Measurements from ENCODE around the gene MAP4K4. TPM values are rescaled to one million over a fixed set of nuclear protein-coding genes. Genes with fewer than 3 reads are reported as not detected.
"Not testable (repeated sequence)": the region's sequence is repeated elsewhere in the genome, so short reads cannot be mapped to it uniquely, and the experiment has no call there.

MAP4K4 gene
- total and polyA plus RNA-seq, 3 experiments from 2014 or later: 13.5 to 36.0 (median 30.8) TPM

DNA sequence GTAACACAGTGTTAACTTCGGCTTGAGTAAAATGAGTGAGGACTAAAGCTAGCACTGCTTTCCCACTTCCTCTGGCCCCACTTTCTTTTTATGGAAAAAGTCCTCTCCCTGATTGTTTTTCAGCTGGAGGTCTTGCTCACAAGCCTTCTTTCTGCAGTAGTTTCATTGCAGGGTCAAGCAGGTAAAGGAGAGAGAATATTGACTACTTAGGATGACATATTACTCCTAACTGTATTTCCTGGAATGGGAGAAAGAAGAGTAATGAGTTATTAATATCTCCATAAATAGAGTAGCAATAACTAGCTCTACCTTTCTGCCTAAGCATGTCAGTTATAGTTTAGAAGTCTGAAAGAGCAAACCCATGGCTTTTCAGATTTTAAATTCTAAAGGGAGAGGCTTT is 45.0 kb downstream of the MAP4K4 start:
- no peak overlapping the region for H3K4me3 ChIP-seq (ENCODE audit: low read length)
- H3K4me1 ChIP-seq (ENCODE audit: insufficient read depth, low read length): peaks cover 79% of the 10 kb centered on the region
- H3K27me3 ChIP-seq (ENCODE audit: insufficient read depth, low read length, poor library complexity, severe bottlenecking): no peaks in the 10 kb centered on the region
- H3K36me3 Mint-ChIP-seq: peaks cover 0 to 4% (median 0%) of the 10 kb centered on the region in 3 donors
- H3K9me3 ChIP-seq (ENCODE audit: low read length): no peaks in the 10 kb centered on the region
- H3K36me3 ChIP-seq (ENCODE audit: insufficient read depth, low read length): no peaks in the 10 kb centered on the region
- peak overlapping the region in 5 of 8 donors; percentile 4 to 83 (median 60) for H3K27ac Mint-ChIP-seq
- no peak overlapping the region for H3K27ac ChIP-seq (ENCODE audit: low read depth, low read length)
- no peaks in the 10 kb centered on the region for H3K27me3 Mint-ChIP-seq
- no peak overlapping the region for H3K4me3 Mint-ChIP-seq
- no peak for DNase-seq
- POLR2A ChIA-PET: no interaction called here
- CTCF ChIA-PET: no interaction called here
- H3K9me3 Mint-ChIP-seq: no peaks in the 10 kb centered on the region
- H3K4me1 Mint-ChIP-seq: peaks cover 77 to 93% (median 90%) of the 10 kb centered on the region in 3 donors

DNA sequence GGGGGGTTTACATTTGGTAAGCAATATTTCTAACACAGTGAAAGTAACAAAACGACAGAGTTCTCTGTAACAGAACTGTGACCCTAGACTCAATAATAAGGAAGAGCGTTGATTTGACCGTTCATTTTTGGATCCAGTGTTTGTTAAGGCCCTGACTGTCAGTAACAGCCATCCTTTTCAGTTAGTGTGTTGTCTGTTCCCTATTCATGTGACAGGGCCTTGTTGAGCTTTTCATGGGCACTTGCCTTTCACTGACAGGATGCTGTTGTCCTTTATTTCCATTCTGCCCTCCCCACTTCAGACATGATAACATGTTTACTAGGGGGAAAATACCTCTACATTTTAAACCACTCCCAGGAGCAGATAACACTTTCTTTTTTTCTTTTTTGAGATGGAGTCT is 45.8 kb downstream of the MAP4K4 start:
- Histone ChIP-seq H3K9me3 (ENCODE audit: low read length) (no peaks in the 10 kb centered on the region), H3K27me3 (ENCODE audit: insufficient read depth, low read length, poor library complexity, severe bottlenecking) (no peaks in the 10 kb centered on the region), H3K36me3 (ENCODE audit: insufficient read depth, low read length) (no peaks in the 10 kb centered on the region), H3K4me3 (ENCODE audit: low read length) (no peak overlapping the region), H3K4me1 (ENCODE audit: insufficient read depth, low read length) (peaks cover 75% of the 10 kb centered on the region), H3K27ac (ENCODE audit: low read depth, low read length) (no peak overlapping the region)
- Mint-ChIP-seq H3K36me3 (peaks cover 0 to 5% (median 0%) of the 10 kb centered on the region in 3 donors), H3K27ac (peak overlapping the region in 7 of 8 donors; percentile 2 to 90 (median 64)), H3K4me3 (peak overlapping the region in 2 of 7 donors; percentile 32 to 44), H3K27me3 (no peaks in the 10 kb centered on the region), H3K4me1 (peaks cover 70 to 90% (median 85%) of the 10 kb centered on the region in 3 donors), H3K9me3 (no peaks in the 10 kb centered on the region)
- ChIA-PET POLR2A (no interaction called here), CTCF (no interaction called here)
- no peak for DNase-seq

DNA sequence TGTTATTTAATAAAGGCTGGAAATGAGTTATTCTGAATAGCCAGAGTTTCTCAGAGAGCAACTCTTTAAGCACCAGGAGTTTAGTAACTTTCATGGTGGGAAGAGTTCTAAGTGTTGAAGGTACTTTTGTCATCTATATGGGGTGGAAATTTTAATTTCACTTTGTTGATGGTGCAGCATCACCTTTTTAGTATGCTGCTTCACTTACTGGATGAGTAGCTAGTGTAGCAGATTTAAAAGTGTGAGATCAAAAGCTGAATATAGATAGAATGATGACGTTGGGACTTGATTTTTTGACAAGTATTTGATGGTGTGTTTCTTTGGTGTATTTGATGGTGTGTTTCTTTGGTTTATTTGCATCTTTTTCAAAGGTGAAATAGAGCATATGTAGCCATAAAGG is 47.3 kb downstream of the MAP4K4 start:
- Histone ChIP-seq H3K36me3 (ENCODE audit: insufficient read depth, low read length) (no peaks in the 10 kb centered on the region), H3K9me3 (ENCODE audit: low read length) (no peaks in the 10 kb centered on the region), H3K27ac (ENCODE audit: low read depth, low read length) (no peak overlapping the region), H3K4me1 (ENCODE audit: insufficient read depth, low read length) (peaks cover 67% of the 10 kb centered on the region), H3K4me3 (ENCODE audit: low read length) (no peak overlapping the region), H3K27me3 (ENCODE audit: insufficient read depth, low read length, poor library complexity, severe bottlenecking) (no peaks in the 10 kb centered on the region)
- no peak for DNase-seq
- no peak overlapping the region for H3K27ac Mint-ChIP-seq
- ChIA-PET CTCF (interaction anchor here (1.6 kb wide), 1 partner anchor 9 kb away, joined by 6 read pairs; no protein-coding TSS in a partner anchor), POLR2A (interaction anchor here (0.6 kb wide), 1 partner anchor 504 kb away, joined by 3 read pairs; no protein-coding TSS in a partner anchor)
- H3K27me3 Mint-ChIP-seq: no peaks in the 10 kb centered on the region
- no peak overlapping the region for H3K4me3 Mint-ChIP-seq
- peaks cover 61 to 77% (median 72%) of the 10 kb centered on the region in 3 donors for H3K4me1 Mint-ChIP-seq
- H3K36me3 Mint-ChIP-seq: peaks cover 0 to 7% (median 0%) of the 10 kb centered on the region in 3 donors
- no peaks in the 10 kb centered on the region for H3K9me3 Mint-ChIP-seq

DNA sequence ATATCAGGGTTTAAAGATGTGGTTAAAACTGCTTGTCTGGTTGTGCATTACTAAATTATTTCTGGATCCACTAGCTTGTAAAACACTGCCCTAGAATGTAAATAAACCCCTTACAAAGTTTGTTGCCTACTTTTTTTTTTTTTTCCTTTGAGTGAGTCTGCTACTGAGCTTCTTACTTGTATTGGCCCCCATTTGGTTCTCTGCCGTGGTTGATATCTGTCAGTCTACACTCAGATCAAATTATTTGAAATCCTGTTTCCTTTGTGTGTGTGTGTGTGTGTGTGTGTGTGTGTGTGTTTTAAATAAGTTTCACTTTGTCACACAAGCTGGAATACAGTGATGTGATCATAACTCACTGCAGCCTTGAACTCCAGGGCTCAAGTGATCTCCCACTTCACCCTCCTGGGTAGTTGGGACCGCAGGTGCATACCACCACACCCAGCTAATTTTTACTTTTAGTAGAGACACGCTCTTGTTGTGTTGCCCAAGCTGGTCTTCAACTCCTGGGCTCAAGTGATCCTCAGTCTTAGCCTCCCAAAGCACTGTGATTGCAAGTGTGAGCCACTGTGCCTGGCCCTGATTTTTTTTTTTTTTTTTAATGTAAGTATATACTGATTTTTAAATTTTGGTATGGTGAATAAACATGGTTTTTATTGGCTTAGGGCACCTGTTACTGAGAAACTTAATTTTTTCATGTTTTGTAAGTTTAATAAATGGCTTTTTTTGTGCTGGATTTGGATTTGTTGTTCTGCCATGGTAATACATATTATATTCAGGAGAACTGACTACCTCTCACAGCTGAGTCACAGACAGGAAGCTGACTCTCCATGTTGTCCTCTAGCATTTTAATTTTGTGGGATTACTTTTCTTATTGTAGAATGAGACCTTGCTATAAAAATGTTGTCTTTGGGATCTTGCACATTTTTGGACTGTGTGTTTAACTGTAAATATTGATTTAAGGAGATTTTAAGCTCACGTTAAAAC is 48.5 kb downstream of the MAP4K4 start:
- no peaks in the 10 kb centered on the region for H3K36me3 ChIP-seq (ENCODE audit: insufficient read depth, low read length)
- H3K27me3 ChIP-seq (ENCODE audit: insufficient read depth, low read length, poor library complexity, severe bottlenecking): no peaks in the 10 kb centered on the region
- Mint-ChIP-seq H3K4me1 (peaks cover 57 to 71% (median 69%) of the 10 kb centered on the region in 3 donors), H3K36me3 (peaks cover 0 to 7% (median 0%) of the 10 kb centered on the region in 3 donors), H3K27me3 (no peaks in the 10 kb centered on the region), H3K9me3 (no peaks in the 10 kb centered on the region), H3K27ac (peak overlapping the region in 4 of 8 donors; percentile 22 to 62 (median 45)), H3K4me3 (peak overlapping the region in 3 of 7 donors; percentile 5 to 28 (median 13))
- H3K4me3 ChIP-seq (ENCODE audit: low read length): no peak overlapping the region
- no peaks in the 10 kb centered on the region for H3K9me3 ChIP-seq (ENCODE audit: low read length)
- ChIA-PET CTCF (interaction anchor here (0.6 to 1.6 kb wide), 3 partner anchors 10 to 528 kb away, joined by 3 to 6 read pairs (median 3); no protein-coding TSS in a partner anchor), POLR2A (interaction anchor here (0.6 to 0.7 kb wide), 4 partner anchors 21 to 421 kb away, joined by 3 to 5 read pairs (median 4); no protein-coding TSS in a partner anchor)
- DNase-seq: no peak
- peaks cover 67% of the 10 kb centered on the region for H3K4me1 ChIP-seq (ENCODE audit: insufficient read depth, low read length)
- no peak overlapping the region for H3K27ac ChIP-seq (ENCODE audit: low read depth, low read length)

DNA sequence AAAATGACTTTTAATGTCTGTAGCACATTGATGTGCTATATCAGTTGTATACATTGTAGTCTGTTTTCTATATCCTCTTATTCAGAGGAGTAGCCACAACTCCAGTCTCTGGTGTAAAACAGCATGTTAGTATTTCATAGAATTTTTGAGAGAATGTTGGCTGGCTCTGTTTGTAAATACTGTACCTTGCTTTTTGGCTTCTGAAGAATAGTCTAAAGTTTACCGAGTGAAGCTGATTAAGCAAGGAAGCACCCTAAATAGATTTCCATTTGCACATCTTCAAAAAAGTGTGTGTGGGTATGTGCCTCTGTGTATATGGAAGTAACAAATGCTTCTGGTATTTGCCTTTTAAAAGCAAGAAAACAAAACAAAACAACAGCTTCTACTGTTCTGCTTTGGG is 50.5 kb downstream of the MAP4K4 start:
- Histone ChIP-seq H3K4me3 (ENCODE audit: low read length) (no peak overlapping the region), H3K4me1 (ENCODE audit: insufficient read depth, low read length) (peaks cover 70% of the 10 kb centered on the region), H3K27me3 (ENCODE audit: insufficient read depth, low read length, poor library complexity, severe bottlenecking) (no peaks in the 10 kb centered on the region), H3K9me3 (ENCODE audit: low read length) (no peaks in the 10 kb centered on the region), H3K36me3 (ENCODE audit: insufficient read depth, low read length) (no peaks in the 10 kb centered on the region), H3K27ac (ENCODE audit: low read depth, low read length) (no peak overlapping the region)
- Mint-ChIP-seq H3K36me3 (peaks cover 0 to 7% (median 0%) of the 10 kb centered on the region in 3 donors), H3K4me3 (no peak overlapping the region), H3K27me3 (no peaks in the 10 kb centered on the region), H3K27ac (no peak overlapping the region), H3K9me3 (no peaks in the 10 kb centered on the region), H3K4me1 (peaks cover 61 to 74% (median 71%) of the 10 kb centered on the region in 3 donors)
- CTCF ChIA-PET: interaction anchor here (1.2 kb wide), 1 partner anchor 83 kb away, joined by 3 read pairs; no protein-coding TSS in a partner anchor
- no peak for DNase-seq
- POLR2A ChIA-PET: no interaction called here

DNA sequence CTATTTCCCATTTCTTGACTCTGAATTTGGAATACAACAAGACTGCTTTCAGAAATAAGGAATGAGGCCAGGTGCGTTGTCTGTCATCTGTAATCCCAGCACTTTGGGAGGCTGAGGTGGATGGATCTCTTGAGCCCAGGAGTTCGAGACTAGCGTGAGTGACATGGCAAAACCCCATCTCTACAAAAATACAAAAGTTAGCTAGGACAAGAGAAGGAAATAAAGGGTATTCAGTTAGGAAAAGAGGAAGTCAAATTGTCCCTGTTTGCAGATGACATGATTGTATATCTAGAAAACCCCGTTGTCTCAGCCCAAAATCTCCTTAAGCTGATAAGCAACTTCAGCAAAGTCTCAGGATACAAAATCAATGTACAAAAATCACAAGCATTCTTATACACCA is 51.0 kb downstream of the MAP4K4 start:
- H3K27ac Mint-ChIP-seq; H3K36me3 ChIP-seq (ENCODE audit: insufficient read depth, low read length); H3K27ac ChIP-seq (ENCODE audit: low read depth, low read length); H3K27me3 Mint-ChIP-seq; H3K4me3 Mint-ChIP-seq; DNase-seq; H3K9me3 Mint-ChIP-seq; H3K27me3 ChIP-seq (ENCODE audit: insufficient read depth, low read length, poor library complexity, severe bottlenecking); H3K4me3 ChIP-seq (ENCODE audit: low read length); H3K9me3 ChIP-seq (ENCODE audit: low read length); POLR2A ChIA-PET; H3K36me3 Mint-ChIP-seq: not testable (repeated sequence)
- peaks cover 61 to 74% (median 71%) of the 10 kb centered on the region in 3 donors for H3K4me1 Mint-ChIP-seq
- CTCF ChIA-PET: interaction anchor here (1.2 kb wide), 1 partner anchor 83 kb away, joined by 3 read pairs; no protein-coding TSS in a partner anchor
- H3K4me1 ChIP-seq (ENCODE audit: insufficient read depth, low read length): peaks cover 70% of the 10 kb centered on the region

DNA sequence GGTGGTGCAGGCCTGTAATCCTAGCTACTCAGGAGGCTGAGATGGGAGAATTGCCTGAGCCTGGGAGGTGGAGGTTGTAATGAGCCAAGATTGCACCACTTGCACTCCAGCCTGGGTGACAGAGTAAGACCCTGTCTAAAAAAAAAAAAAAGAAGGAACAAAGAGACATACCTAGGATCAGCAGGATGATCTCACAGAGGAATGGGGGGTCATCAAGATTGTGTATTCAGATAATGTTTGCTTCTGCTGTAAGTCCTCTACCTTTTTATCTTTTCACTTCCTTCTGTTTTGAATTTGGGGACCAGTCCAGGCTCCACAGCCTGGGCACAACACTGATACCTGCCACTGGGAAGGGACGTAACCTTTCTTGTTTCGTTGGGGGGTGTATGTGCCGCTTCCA is 53.2 kb downstream of the MAP4K4 start:
- Mint-ChIP-seq H3K27me3 (no peaks in the 10 kb centered on the region), H3K4me1 (peaks cover 59 to 74% (median 69%) of the 10 kb centered on the region in 3 donors), H3K4me3 (no peak overlapping the region), H3K36me3 (peaks cover 0 to 4% (median under 1%) of the 10 kb centered on the region in 3 donors), H3K9me3 (no peaks in the 10 kb centered on the region), H3K27ac (peak overlapping the region in 2 of 8 donors; percentile 18 to 22)
- DNase-seq: no peak
- ChIA-PET CTCF (no interaction called here), POLR2A (no interaction called here)
- Histone ChIP-seq H3K4me1 (ENCODE audit: insufficient read depth, low read length) (peaks cover 61% of the 10 kb centered on the region), H3K27me3 (ENCODE audit: insufficient read depth, low read length, poor library complexity, severe bottlenecking) (no peaks in the 10 kb centered on the region), H3K36me3 (ENCODE audit: insufficient read depth, low read length) (no peaks in the 10 kb centered on the region), H3K4me3 (ENCODE audit: low read length) (no peak overlapping the region), H3K27ac (ENCODE audit: low read depth, low read length) (no peak overlapping the region), H3K9me3 (ENCODE audit: low read length) (no peaks in the 10 kb centered on the region)

Data from CD8-positive, alpha-beta memory T cell (primary cell).